IMR-90 (cell line): ENCODE results near the gene CHRNA10. TPM values are rescaled to one million over a fixed set of nuclear protein-coding genes. Genes with fewer than 3 reads are reported as not detected.

ENCODE experiments used
- ATAC-seq: fragments of 200-7000 bp; cut with Tn5 transposase; 2 replicates; pipeline ENCODE4 v1.9.1; 2020; ENCODE audit warnings: low read depth, mild to moderate bottlenecking, moderate library complexity
- BruUV-seq: library from RNA; stranded (reverse); fragments of 400-500 nt; replicated peaks from 2 replicates; lab custom pipeline; 2021; lab: Mats Ljungman, UMichigan
- CTCF ChIA-PET: fragments of 300-600 bp; formaldehyde crosslinking; extraction: SDS; loops from one replicate; lab custom pipeline; 2021; ENCODE audit warnings: antibody characterized with exemption; lab: Yijun Ruan, JAX
- POLR2A ChIA-PET: fragments of 300-600 bp; sonication (Branson Sonifier 250); formaldehyde crosslinking; loops from one replicate; lab custom pipeline; 2022; ENCODE audit warnings: antibody characterized with exemption; ENCODE audit not compliant: unreplicated experiment; lab: Charles Lee
- DNase-seq: peaks from one replicate; pipeline ENCODE4 v3.0.0; 2013
- H2AFZ ChIP-seq: replicated peaks from 2 replicates; pipeline ENCODE3; 2013; ENCODE audit warnings: low read length, mild to moderate bottlenecking; ENCODE audit not compliant: poor library complexity
- H2AK5ac ChIP-seq: 2 replicates; pipeline ENCODE4 v1.6.1; 2013; ENCODE audit warnings: low read depth, low read length, inconsistent platforms
- H2AK9ac ChIP-seq: replicated peaks from 2 replicates; pipeline ENCODE3; 2013; ENCODE audit warnings: mild to moderate bottlenecking, low read depth, low read length, moderate library complexity; ENCODE audit not compliant: poor library complexity
- H2BK120ac ChIP-seq: 2 replicates; pipeline ENCODE4 v1.6.1; 2013; ENCODE audit warnings: low read depth, low read length, inconsistent platforms
- H2BK15ac ChIP-seq: 3 replicates; pipeline ENCODE4 v1.6.1; 2013; ENCODE audit warnings: low read depth, low read length, inconsistent platforms
- H2BK20ac ChIP-seq: 2 replicates; pipeline ENCODE4 v1.6.1; 2013; ENCODE audit warnings: low read depth, mild to moderate bottlenecking, inconsistent platforms, low read length, moderate library complexity
- H2BK5ac ChIP-seq: 2 replicates; pipeline ENCODE4 v1.6.1; 2013; ENCODE audit warnings: mild to moderate bottlenecking, low read depth, low read length, inconsistent platforms; ENCODE audit not compliant: poor library complexity, severe bottlenecking
- H3K14ac ChIP-seq: replicated peaks from 2 replicates; pipeline ENCODE4 v1.6.1; 2013; ENCODE audit warnings: low read depth, low read length, inconsistent platforms
- H3K18ac ChIP-seq: 2 replicates; pipeline ENCODE4 v1.6.1; 2013; ENCODE audit warnings: low read depth, low read length, control low read depth
- H3K23ac ChIP-seq: 2 replicates; pipeline ENCODE4 v1.6.1; 2013; ENCODE audit warnings: low read depth, low read length, inconsistent platforms
- H3K27ac ChIP-seq: 2 replicates; pipeline ENCODE4 v1.5.1; 2013; ENCODE audit warnings: mild to moderate bottlenecking, control low read depth, low read length; ENCODE audit not compliant: insufficient read depth
- H3K27me3 ChIP-seq: 2 replicates; pipeline ENCODE4 v1.6.1; 2013; ENCODE audit warnings: low read length; ENCODE audit not compliant: control insufficient read depth, insufficient read depth
- H3K36me3 ChIP-seq: 2 replicates; pipeline ENCODE4 v1.6.1; 2013; ENCODE audit warnings: low read length, mixed read lengths; ENCODE audit not compliant: control insufficient read depth, insufficient read depth
- H3K4ac ChIP-seq: 2 replicates; pipeline ENCODE4 v1.6.1; 2013; ENCODE audit warnings: low read depth, low read length, inconsistent platforms
- H3K4me1 ChIP-seq: 2 replicates; pipeline ENCODE4 v1.6.1; 2013; ENCODE audit warnings: low read length, mixed read lengths; ENCODE audit not compliant: control insufficient read depth, insufficient read depth
- H3K4me2 ChIP-seq: 2 replicates; pipeline ENCODE4 v1.6.1; 2013; ENCODE audit warnings: low read depth, mild to moderate bottlenecking, control low read depth, low read length, moderate library complexity
- H3K4me3 ChIP-seq: 2 replicates; pipeline ENCODE4 v1.5.1; 2013; ENCODE audit warnings: low read depth, mild to moderate bottlenecking, control low read depth, low read length, moderate library complexity; ENCODE audit not compliant: insufficient read depth
- H3K56ac ChIP-seq: 2 replicates; pipeline ENCODE4 v1.6.1; 2013; ENCODE audit warnings: low read length, inconsistent platforms; ENCODE audit not compliant: insufficient read depth; ENCODE audit errors: extremely low read depth
- H3K79me1 ChIP-seq, 2 experiments: 2 replicates each; pipeline ENCODE4 v1.6.1; 2013; ENCODE audit warnings: low read length in 2 of 2, inconsistent platforms in 1 of 2, low read depth in 1 of 2
- H3K9ac ChIP-seq: 2 replicates; pipeline ENCODE4 v1.6.1; 2013; ENCODE audit warnings: low read depth, low read length, control low read depth
- H3K9me1 ChIP-seq: 2 replicates; pipeline ENCODE4 v1.6.1; 2013; ENCODE audit warnings: low read length, inconsistent platforms; ENCODE audit not compliant: insufficient read depth
- H3K9me3 ChIP-seq: 2 replicates; pipeline ENCODE4 v1.6.1; 2013; ENCODE audit warnings: low read length; ENCODE audit not compliant: control insufficient read depth, insufficient read depth
- H4K20me1 ChIP-seq: 2 replicates; pipeline ENCODE4 v1.6.1; 2013; ENCODE audit warnings: low read length, inconsistent platforms; ENCODE audit not compliant: insufficient read depth
- H4K5ac ChIP-seq: 2 replicates; pipeline ENCODE4 v1.6.1; 2013; ENCODE audit warnings: mild to moderate bottlenecking, low read depth, low read length, control low read depth
- H4K8ac ChIP-seq, 2 experiments: 2 replicates each; pipeline ENCODE4 v1.6.1; 2013; ENCODE audit warnings: low read depth in 2 of 2, low read length in 2 of 2, control low read depth in 1 of 2, inconsistent platforms in 1 of 2
- H4K91ac ChIP-seq: 2 replicates; pipeline ENCODE4 v1.6.1; 2013; ENCODE audit warnings: low read depth, low read length, inconsistent platforms; ENCODE audit not compliant: insufficient read depth
- BHLHE40 ChIP-seq: fragments of 150-350 bp; IDR thresholded peaks from 2 replicates; pipeline ENCODE4 v1.6.1; 2016; ENCODE audit warnings: mild to moderate bottlenecking, low read depth, low read length
- CEBPB ChIP-seq: IDR thresholded peaks from 2 replicates; pipeline ENCODE4 v1.6.1; 2012; ENCODE audit warnings: low read depth, low read length, improper control_type of control experiment
- CHD1 ChIP-seq: IDR thresholded peaks from 2 replicates; pipeline ENCODE4 v1.6.1; 2012; ENCODE audit warnings: low read depth, low read length, improper control_type of control experiment
- CTCF ChIP-seq: conservative IDR thresholded peaks from 2 replicates; pipeline ENCODE4 v1.5.1; 2012; ENCODE audit warnings: mild to moderate bottlenecking, low read depth, low read length, improper control_type of control experiment
- ELK1 ChIP-seq: fragments of 150-350 bp; IDR thresholded peaks from 2 replicates; pipeline ENCODE4 v1.6.1; 2016; ENCODE audit warnings: low read depth, mild to moderate bottlenecking, low read length, moderate library complexity, borderline replicate concordance
- FOS ChIP-seq: fragments of 150-350 bp; IDR thresholded peaks from 2 replicates; pipeline ENCODE4 v1.6.1; 2016; ENCODE audit warnings: low read depth, low read length
- MAFK ChIP-seq: IDR thresholded peaks from 2 replicates; pipeline ENCODE4 v1.6.1; 2012; ENCODE audit warnings: low read depth, low read length, improper control_type of control experiment
- MAZ ChIP-seq: IDR thresholded peaks from 2 replicates; pipeline ENCODE4 v1.6.1; 2012; ENCODE audit warnings: low read depth, mild to moderate bottlenecking, low read length, improper control_type of control experiment, moderate library complexity, borderline replicate concordance
- MXI1 ChIP-seq: IDR thresholded peaks from 2 replicates; pipeline ENCODE4 v1.6.1; 2012; ENCODE audit warnings: low read depth, mild to moderate bottlenecking, low read length, moderate library complexity, borderline replicate concordance
- NFE2L2 ChIP-seq: fragments of 150-350 bp; IDR thresholded peaks from 2 replicates; pipeline ENCODE4 v1.6.1; 2016; ENCODE audit warnings: low read depth, mild to moderate bottlenecking, low read length
- POLR2A ChIP-seq: IDR thresholded peaks from 2 replicates; pipeline ENCODE4 v1.6.1; 2012; ENCODE audit warnings: mild to moderate bottlenecking, low read depth, low read length
- RAD21 ChIP-seq: IDR thresholded peaks from 2 replicates; pipeline ENCODE4 v1.6.1; 2012; ENCODE audit warnings: low read length, improper control_type of control experiment
- RCOR1 ChIP-seq: IDR thresholded peaks from 2 replicates; pipeline ENCODE4 v1.6.1; 2012; ENCODE audit warnings: mild to moderate bottlenecking, low read length, improper control_type of control experiment; ENCODE audit not compliant: insufficient replicate concordance
- RFX5 ChIP-seq: IDR thresholded peaks from 2 replicates; pipeline ENCODE4 v1.8.0; 2012; ENCODE audit warnings: low read depth, mild to moderate bottlenecking, low read length, moderate library complexity
- SMC3 ChIP-seq: fragments of 150-350 bp; IDR thresholded peaks from 2 replicates; pipeline ENCODE4 v1.6.1; 2016; ENCODE audit warnings: low read depth, mild to moderate bottlenecking, antibody characterized with exemption, low read length, moderate library complexity
- USF2 ChIP-seq: fragments of 150-350 bp; IDR thresholded peaks from 2 replicates; pipeline ENCODE4 v1.6.1; 2017; ENCODE audit warnings: mild to moderate bottlenecking, antibody characterized with exemption, low read length, low read depth
- WGBS, 2 experiments: methylation state at CpG; one replicate each; pipeline versions ENCODE4 v1.1.5 to v1.1.7; 2013; ENCODE audit warnings: missing lambda C conversion rate in 2 of 2; ENCODE audit not compliant: insufficient read length in 1 of 2; ENCODE audit errors: extremely low coverage in 2 of 2; 5-methylcytosine and 5-hydroxymethylcytosine counted together
- dilution Hi-C: fragments of 300-500 bp; cut with HindIII; formaldehyde crosslinking; loops from one replicate; pipeline ENCODE4 v1.14.3; 2018; ENCODE audit warnings: low sequenced_read_pairs; ENCODE audit not compliant: unreplicated experiment
- in situ Hi-C: fragments of 300-500 bp; cut with MboI; formaldehyde crosslinking; loops from 3 replicates; pipeline ENCODE4 v1.14.3; 2019; ENCODE audit warnings: low sequenced_read_pairs, inconsistent platforms, mixed read lengths
- intact Hi-C: fragments of 100-400 bp; cut with micrococcal nuclease; formaldehyde crosslinking; loops from 2 replicates; pipeline ENCODE4 v1.10.0; 2022
- polyA plus RNA-seq, 3 experiments: library from polyadenylated mRNA; depleted of rRNA; stranded (reverse); fragments of >200 nt; gene quantifications; 2 replicates each; pipeline ENCODE4 v1.2.3, GENCODE V29; 2012; ENCODE audit warnings: low replicate concordance in 1 of 3
- total RNA-seq: library from RNA; depleted of rRNA; stranded (reverse); fragments of >200 nt; gene quantifications from 2 replicates; pipeline ENCODE4 v1.2.3, GENCODE V29; 2012

CHRNA10 gene
- total and polyA plus RNA-seq, 2 of the 4 experiments (the other 2 are of a cell fraction): 0.36 to 0.79 TPM

GRCh38 chr11:3623767-3624458, 47.3 kb downstream of the CHRNA10 start:
- no peak overlapping the region for H3K9ac ChIP-seq
- H3K23ac ChIP-seq: no peak overlapping the region
- no peak overlapping the region for H3K4ac ChIP-seq
- H4K5ac ChIP-seq: no peak overlapping the region
- WGBS, 2 experiments: 80% methylated on average over 2 of the region's 8 CpGs; no CpG with 5 or more reads in 1 of the 2 experiments
- no peak for ATAC-seq
- H4K20me1 ChIP-seq: no peaks in the 10 kb centered on the region
- no peak overlapping the region for H4K91ac ChIP-seq
- no peak overlapping the region for H3K56ac ChIP-seq
- CTCF ChIA-PET: no interaction called here
- no peak overlapping the region for H3K4me2 ChIP-seq
- H2BK20ac ChIP-seq: no peak overlapping the region
- no peak overlapping the region for H2BK120ac ChIP-seq
- BruUV-seq: no TSS peak
- no peak overlapping the region for H2AK5ac ChIP-seq
- dilution Hi-C loops (no loop called here), intact Hi-C loops (no loop called here), in situ Hi-C loops (no loop called here)
- no peaks in the 10 kb centered on the region for H3K9me1 ChIP-seq
- H2AK9ac ChIP-seq: no peak overlapping the region
- H3K14ac ChIP-seq: no peak overlapping the region
- no peak overlapping the region for H3K18ac ChIP-seq
- DNase-seq: no peak
- no peaks in the 10 kb centered on the region for H3K9me3 ChIP-seq
- H3K36me3 ChIP-seq: no peaks in the 10 kb centered on the region
- H3K4me3 ChIP-seq: no peak overlapping the region
- H2BK15ac ChIP-seq: no peak overlapping the region
- no peak overlapping the region for H2AFZ ChIP-seq
- POLR2A ChIA-PET: no interaction called here
- TF ChIP-seq USF2 (no peak), CEBPB (no peak), NFE2L2 (no peak), CHD1 (no peak), CTCF (no peak), SMC3 (no peak), MXI1 (no peak), RFX5 (no peak), FOS (no peak), RAD21 (no peak), RCOR1 (no peak), MAZ (no peak), POLR2A (no peak), BHLHE40 (no peak), MAFK (no peak), ELK1 (no peak)
- H4K8ac ChIP-seq: no peak overlapping the region
- no peaks in the 10 kb centered on the region for H3K4me1 ChIP-seq
- no peak overlapping the region for H2BK5ac ChIP-seq
- H3K27me3 ChIP-seq: peaks cover 19% of the 10 kb centered on the region
- no peaks in the 10 kb centered on the region for H3K79me1 ChIP-seq
- no peak overlapping the region for H3K27ac ChIP-seq
